GM10248 (cell line): ENCODE data around the gene CAMP.
A peak's percentile ranks its signal among the peaks of the same experiment; 100 is the strongest.

Experiments used
- CTCF ChIA-PET: fragments of 300-600 bp; sonication (Branson Sonifier 250); formaldehyde crosslinking; extraction: SDS; loops from one replicate; lab custom pipeline; 2021; ENCODE audit warnings: antibody characterized with exemption; lab: Yijun Ruan, JAX
- POLR2A ChIA-PET: fragments of 350-650 bp; sonication (Branson Sonifier 250); formaldehyde crosslinking; extraction: SDS; loops from one replicate; lab custom pipeline; 2020; ENCODE audit warnings: antibody characterized with exemption; lab: Yijun Ruan, JAX
- DNase-seq: peaks from one replicate; pipeline ENCODE4 v3.0.0; 2012; ENCODE audit errors: extremely low spot score
- CTCF ChIP-seq: IDR thresholded peaks from 2 replicates; pipeline ENCODE4 v1.5.1; 2012; ENCODE audit warnings: mild to moderate bottlenecking, low read depth; ENCODE audit errors: extremely low read depth, missing control alignments, control extremely low read depth

The CAMP gene

GRCh38 chr3:48219543-48219942 lies 3.8 kb upstream of the CAMP start:
- ChIA-PET CTCF (interaction anchor here (0.9 kb wide), 2 partner anchors 17 to 217 kb away, joined by 3 read pairs; no protein-coding TSS in a partner anchor), POLR2A (no interaction called here)
- DNase-seq: no peak
- no peak for TF ChIP-seq CTCF

GRCh38 chr3:48220746-48221145 lies 2.5 kb upstream of the CAMP start:
- POLR2A ChIA-PET: no interaction called here
- no peak for TF ChIP-seq CTCF
- CTCF ChIA-PET: no interaction called here
- DNase-seq: no peak

GRCh38 chr3:48225587-48225986 lies 2.3 kb downstream of the CAMP start:
- POLR2A ChIA-PET: no interaction called here
- no peak for TF ChIP-seq CTCF
- no peak for DNase-seq
- CTCF ChIA-PET: interaction anchor here (1.2 to 5.1 kb wide), 6 partner anchors 15 to 231 kb away, joined by 3 to 40 read pairs (median 6); partner anchors contain the start of gene ZNF589

DNA sequence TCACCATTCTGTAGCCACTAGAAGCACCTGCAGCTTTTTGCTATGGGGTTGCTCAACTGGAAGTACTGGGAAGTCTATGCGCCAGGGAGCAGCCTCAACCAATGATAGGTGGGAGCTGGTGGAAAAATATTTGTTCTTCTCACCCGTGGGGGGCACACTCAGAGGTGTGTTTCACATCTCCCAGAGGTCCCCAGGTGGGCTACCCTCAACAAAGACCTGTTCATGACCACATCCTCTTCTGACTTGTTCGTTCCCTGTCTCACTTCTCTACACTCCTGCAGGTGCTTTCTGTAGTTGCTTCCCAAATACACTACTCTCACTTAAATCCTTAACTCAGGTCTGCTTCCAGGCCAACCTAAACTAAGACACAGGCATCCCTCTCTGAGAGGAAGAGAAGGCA lies 3.6 kb downstream of the CAMP start:
- TF ChIP-seq CTCF: no peak
- DNase-seq: no peak
- POLR2A ChIA-PET: no interaction called here
- CTCF ChIA-PET: interaction anchor here (1.0 to 5.1 kb wide), 5 partner anchors 10 to 209 kb away, joined by 3 to 40 read pairs (median 6); partner anchors contain the start of gene ZNF589

- no peak for TF ChIP-seq CTCF
- DNase-seq: no peak
- CTCF ChIA-PET: interaction anchor here (0.9 to 11.6 kb wide), 8 partner anchors 9 to 215 kb away, joined by 3 to 132 read pairs (median 4); partner anchors contain the start of genes ATRIP, CAMP and ZNF589
- POLR2A ChIA-PET: no interaction called here
These were observed 8.9 kb downstream of the CAMP start for GRCh38 chr3:48232232-48232631.

DNA sequence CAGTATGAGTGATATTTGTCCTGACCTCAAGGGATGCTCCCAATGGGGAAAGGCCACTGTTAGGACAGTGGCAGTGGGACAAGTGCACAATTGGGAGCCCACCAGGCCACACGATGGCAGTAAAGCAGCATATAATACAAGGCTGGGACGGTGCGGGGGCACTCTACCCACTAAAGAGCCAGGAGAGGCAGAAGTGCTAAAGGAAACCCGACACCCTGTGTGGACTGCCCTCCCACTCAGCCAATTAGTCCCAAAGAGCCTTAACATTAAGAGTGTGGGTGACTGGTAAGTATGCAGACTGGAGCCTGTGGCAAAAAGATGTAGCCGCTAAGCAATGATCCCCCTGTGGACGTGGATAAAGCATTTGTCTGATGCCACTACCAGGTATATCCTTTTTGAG lies 9.4 kb downstream of the CAMP start:
- peak; percentile 78 for TF ChIP-seq CTCF
- DNase-seq: peak; percentile 53
- ChIA-PET CTCF (interaction anchor here (0.9 to 11.6 kb wide), 8 partner anchors 8 to 214 kb away, joined by 3 to 132 read pairs (median 4); partner anchors contain the start of genes ATRIP, CAMP and ZNF589), POLR2A (no interaction called here)

DNA sequence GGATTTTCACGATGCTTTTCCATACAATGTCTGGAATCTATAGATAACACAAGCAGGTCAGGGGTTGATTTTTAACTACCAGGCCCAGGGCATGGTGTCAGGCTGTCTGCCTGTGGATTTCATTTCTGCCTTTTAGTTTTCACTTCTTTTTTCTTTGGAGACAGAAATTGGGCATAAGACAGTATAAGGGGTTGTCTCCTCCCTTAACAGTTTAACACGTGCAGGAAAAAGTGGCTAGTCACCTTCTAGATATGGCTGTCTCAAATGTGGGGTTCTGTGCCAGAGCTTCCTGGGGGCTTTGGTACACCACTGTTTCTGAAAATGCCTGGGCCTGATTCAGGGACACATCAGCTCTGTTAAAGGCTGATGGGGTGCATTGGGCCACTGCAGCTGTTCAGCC lies 10.2 kb downstream of the CAMP start:
- CTCF ChIA-PET: interaction anchor here (0.6 to 11.6 kb wide), 7 partner anchors 9 to 319 kb away, joined by 3 to 132 read pairs (median 3); partner anchors contain the start of gene CAMP
- TF ChIP-seq CTCF: no peak
- POLR2A ChIA-PET: no interaction called here
- no peak for DNase-seq
